Liver (tissue), 3 donors: ENCODE data around the gene ROR1.

Source experiments
- FOXA1 ChIP-seq: IDR thresholded peaks from 2 replicates; pipeline ENCODE4 v1.6.1; 2016; ENCODE audit warnings: antibody characterized with exemption
- JUND ChIP-seq, 2 donors: IDR thresholded peaks; 2 replicates each; pipeline ENCODE4 v1.6.1; 2016; ENCODE audit warnings: antibody characterized with exemption in 2 of 2
- SP1 ChIP-seq: IDR thresholded peaks from 2 replicates; pipeline ENCODE4 v1.6.1; 2018; ENCODE audit warnings: antibody characterized with exemption, mild to moderate bottlenecking
- TAF1 ChIP-seq: conservative IDR thresholded peaks from 2 replicates; pipeline ENCODE4 v1.6.1; 2016; ENCODE audit warnings: antibody characterized with exemption, mild to moderate bottlenecking
- TF ChIP-seq, protein P1 (sequence below): fragments of 150-350 bp; IDR thresholded peaks from 2 replicates; pipeline ENCODE4 v1.5.1; 2017; ENCODE audit warnings: improper control_type of control experiment, low read depth, low read length; ENCODE audit not compliant: missing input control
- TF ChIP-seq, protein P2 (sequence below): IDR thresholded peaks from 2 replicates; pipeline ENCODE4 v1.6.1; 2016; ENCODE audit warnings: antibody characterized with exemption, mild to moderate bottlenecking
- donor health status: healthy.
- donor health status: healthy.

DNA sequence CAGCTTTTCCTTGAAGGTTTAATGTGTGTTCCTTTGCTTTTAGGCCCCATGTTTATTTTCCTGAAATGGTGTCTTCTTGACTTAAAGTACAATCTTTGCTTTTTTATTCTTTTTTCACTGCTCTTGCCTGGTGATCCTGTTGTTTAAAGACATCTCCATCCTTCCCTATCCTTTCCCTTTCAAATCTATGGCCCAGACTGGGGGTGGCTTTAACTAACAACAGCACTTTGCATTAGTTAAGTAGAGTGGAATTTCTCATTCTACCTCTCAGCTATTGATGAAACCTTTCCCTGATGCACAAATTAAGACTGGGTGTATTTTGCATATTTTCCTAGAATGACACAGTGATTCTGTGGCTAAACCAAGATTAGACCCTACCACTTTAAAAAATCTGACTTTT is 84.3 kb downstream of the ROR1 start:
- TF ChIP-seq, protein P1, sequence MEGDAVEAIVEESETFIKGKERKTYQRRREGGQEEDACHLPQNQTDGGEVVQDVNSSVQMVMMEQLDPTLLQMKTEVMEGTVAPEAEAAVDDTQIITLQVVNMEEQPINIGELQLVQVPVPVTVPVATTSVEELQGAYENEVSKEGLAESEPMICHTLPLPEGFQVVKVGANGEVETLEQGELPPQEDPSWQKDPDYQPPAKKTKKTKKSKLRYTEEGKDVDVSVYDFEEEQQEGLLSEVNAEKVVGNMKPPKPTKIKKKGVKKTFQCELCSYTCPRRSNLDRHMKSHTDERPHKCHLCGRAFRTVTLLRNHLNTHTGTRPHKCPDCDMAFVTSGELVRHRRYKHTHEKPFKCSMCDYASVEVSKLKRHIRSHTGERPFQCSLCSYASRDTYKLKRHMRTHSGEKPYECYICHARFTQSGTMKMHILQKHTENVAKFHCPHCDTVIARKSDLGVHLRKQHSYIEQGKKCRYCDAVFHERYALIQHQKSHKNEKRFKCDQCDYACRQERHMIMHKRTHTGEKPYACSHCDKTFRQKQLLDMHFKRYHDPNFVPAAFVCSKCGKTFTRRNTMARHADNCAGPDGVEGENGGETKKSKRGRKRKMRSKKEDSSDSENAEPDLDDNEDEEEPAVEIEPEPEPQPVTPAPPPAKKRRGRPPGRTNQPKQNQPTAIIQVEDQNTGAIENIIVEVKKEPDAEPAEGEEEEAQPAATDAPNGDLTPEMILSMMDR: no peak
- TF ChIP-seq TAF1 (no peak), SP1 (no peak), JUND (IDR thresholded peaks at IDR 0.05) (no peak), FOXA1 (no peak)
- TF ChIP-seq, protein P2, sequence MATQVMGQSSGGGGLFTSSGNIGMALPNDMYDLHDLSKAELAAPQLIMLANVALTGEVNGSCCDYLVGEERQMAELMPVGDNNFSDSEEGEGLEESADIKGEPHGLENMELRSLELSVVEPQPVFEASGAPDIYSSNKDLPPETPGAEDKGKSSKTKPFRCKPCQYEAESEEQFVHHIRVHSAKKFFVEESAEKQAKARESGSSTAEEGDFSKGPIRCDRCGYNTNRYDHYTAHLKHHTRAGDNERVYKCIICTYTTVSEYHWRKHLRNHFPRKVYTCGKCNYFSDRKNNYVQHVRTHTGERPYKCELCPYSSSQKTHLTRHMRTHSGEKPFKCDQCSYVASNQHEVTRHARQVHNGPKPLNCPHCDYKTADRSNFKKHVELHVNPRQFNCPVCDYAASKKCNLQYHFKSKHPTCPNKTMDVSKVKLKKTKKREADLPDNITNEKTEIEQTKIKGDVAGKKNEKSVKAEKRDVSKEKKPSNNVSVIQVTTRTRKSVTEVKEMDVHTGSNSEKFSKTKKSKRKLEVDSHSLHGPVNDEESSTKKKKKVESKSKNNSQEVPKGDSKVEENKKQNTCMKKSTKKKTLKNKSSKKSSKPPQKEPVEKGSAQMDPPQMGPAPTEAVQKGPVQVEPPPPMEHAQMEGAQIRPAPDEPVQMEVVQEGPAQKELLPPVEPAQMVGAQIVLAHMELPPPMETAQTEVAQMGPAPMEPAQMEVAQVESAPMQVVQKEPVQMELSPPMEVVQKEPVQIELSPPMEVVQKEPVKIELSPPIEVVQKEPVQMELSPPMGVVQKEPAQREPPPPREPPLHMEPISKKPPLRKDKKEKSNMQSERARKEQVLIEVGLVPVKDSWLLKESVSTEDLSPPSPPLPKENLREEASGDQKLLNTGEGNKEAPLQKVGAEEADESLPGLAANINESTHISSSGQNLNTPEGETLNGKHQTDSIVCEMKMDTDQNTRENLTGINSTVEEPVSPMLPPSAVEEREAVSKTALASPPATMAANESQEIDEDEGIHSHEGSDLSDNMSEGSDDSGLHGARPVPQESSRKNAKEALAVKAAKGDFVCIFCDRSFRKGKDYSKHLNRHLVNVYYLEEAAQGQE: no peak
